ENCODE data around the gene RCN2. TPM values are rescaled to one million over a fixed set of nuclear protein-coding genes. Genes with fewer than 3 reads are reported as not detected.

RCN2 gene
- total and polyA plus RNA-seq, 2 donors (not counting 3 experiments of a cell fraction or from before 2014, with no cell fraction given) = 45.2 to 71.9 TPM

DNA sequence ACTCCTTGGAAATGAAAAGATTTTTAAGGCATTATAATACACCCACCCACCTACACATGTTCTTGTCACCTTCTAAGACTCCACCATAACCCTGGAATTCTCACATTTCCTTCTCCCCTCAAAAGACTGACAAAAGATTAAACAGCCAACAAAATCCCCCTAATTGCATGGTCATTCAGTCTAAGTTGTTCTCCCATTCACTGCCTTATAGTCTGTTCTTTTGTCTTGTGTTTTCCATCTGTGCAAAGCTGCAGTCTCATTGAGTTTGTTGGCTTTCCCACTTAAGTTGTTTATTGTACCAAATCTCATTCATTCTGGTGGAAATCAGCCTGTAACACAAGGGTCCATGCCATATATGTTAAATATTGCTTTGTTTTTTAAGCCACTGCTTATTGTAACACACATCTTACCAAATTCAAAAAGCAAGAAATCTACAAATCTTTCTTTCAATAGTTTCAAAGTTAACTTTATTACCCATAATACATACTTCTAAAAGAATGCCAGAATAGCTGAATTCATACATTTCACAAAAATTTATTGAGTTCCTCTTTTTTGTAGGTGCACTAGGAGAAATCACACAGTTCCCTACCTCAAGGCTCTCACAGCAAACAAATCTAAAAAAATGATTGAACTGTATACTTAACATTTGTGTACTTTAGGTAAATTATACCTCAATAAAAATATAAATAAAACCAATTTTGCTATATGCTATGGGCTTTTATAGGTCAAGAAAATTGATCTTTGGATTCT, 2.4 kb upstream of the RCN2 start:
- dilution Hi-C loops (cut with MboI; ENCODE audit: extremely low pct_ligation_motif_present, low sequenced_read_pairs) = no loop called here
- Histone ChIP-seq H3K9me1 (replicated peaks; ENCODE audit: control insufficient read depth, extremely low read depth, insufficient read depth, low read length) (no peaks in the 10 kb centered on the region), H3K9ac (replicated peaks; ENCODE audit: extremely low read depth, insufficient read depth, low read length) (no peak overlapping the region), H3K4me2 (ENCODE audit: insufficient read depth, low read length) (no peak overlapping the region), H3K9me3 (replicated peaks; ENCODE audit: control insufficient read depth, insufficient read depth, low read length) (no peaks in the 10 kb centered on the region), H3K4me3 (replicated peaks in 1 of 3; ENCODE audit: insufficient read depth in 1 of 3, low read depth in 1 of 3, low read length in 3 of 3) (no peak overlapping the region), H3K79me2 (ENCODE audit: control insufficient read depth, insufficient read depth, low read length) (peaks cover 5% of the 10 kb centered on the region), H3K27me3 (ENCODE audit: control insufficient read depth in 2 of 2, insufficient read depth in 2 of 2, low read length in 2 of 2) (peaks cover 0 to 4% of the 10 kb centered on the region in 2 experiments), H3K36me3 (ENCODE audit: control insufficient read depth in 2 of 2, extremely low read depth in 1 of 2, insufficient read depth in 2 of 2, low read length in 2 of 2) (no peaks in the 10 kb centered on the region), H3K4me1 (ENCODE audit: control insufficient read depth, extremely low read depth, insufficient read depth, low read length) (peaks cover 10% of the 10 kb centered on the region), H2AFZ (ENCODE audit: low read depth, low read length) (no peak overlapping the region), H3K27ac (ENCODE audit: insufficient read depth, low read depth, low read length) (no peak overlapping the region), H4K20me1 (replicated peaks; ENCODE audit: control insufficient read depth, extremely low read depth, insufficient read depth, low read length) (no peaks in the 10 kb centered on the region)
- TF ChIP-seq, protein P1, sequence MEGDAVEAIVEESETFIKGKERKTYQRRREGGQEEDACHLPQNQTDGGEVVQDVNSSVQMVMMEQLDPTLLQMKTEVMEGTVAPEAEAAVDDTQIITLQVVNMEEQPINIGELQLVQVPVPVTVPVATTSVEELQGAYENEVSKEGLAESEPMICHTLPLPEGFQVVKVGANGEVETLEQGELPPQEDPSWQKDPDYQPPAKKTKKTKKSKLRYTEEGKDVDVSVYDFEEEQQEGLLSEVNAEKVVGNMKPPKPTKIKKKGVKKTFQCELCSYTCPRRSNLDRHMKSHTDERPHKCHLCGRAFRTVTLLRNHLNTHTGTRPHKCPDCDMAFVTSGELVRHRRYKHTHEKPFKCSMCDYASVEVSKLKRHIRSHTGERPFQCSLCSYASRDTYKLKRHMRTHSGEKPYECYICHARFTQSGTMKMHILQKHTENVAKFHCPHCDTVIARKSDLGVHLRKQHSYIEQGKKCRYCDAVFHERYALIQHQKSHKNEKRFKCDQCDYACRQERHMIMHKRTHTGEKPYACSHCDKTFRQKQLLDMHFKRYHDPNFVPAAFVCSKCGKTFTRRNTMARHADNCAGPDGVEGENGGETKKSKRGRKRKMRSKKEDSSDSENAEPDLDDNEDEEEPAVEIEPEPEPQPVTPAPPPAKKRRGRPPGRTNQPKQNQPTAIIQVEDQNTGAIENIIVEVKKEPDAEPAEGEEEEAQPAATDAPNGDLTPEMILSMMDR (IDR thresholded peaks at IDR 0.05; ENCODE audit: extremely low read depth in 1 of 2, insufficient read depth in 1 of 2, low read depth in 1 of 2, low read length in 2 of 2) = no peak
- TF ChIP-seq POLR2AphosphoS5 (IDR thresholded peaks at IDR 0.05; ENCODE audit: insufficient read depth, low read depth, low read length) (no peak), MYC (IDR thresholded peaks at IDR 0.05; ENCODE audit: low read depth, low read length) (no peak), POLR2A (IDR thresholded peaks at IDR 0.05; ENCODE audit: low read depth, low read length) (no peak), GATA2 (IDR thresholded peaks at IDR 0.05; ENCODE audit: insufficient read depth, insufficient read length, low read depth, low read length) (no peak), JUN (IDR thresholded peaks at IDR 0.05; ENCODE audit: borderline replicate concordance, insufficient read depth, insufficient read length, low read depth) (no peak), FOS (IDR thresholded peaks at IDR 0.05; ENCODE audit: borderline replicate concordance, insufficient read depth, low read length) (no peak), EZH2 (IDR thresholded peaks at IDR 0.05; ENCODE audit: borderline replicate concordance, low read depth, low read length, severe bottlenecking) (no peak)
- TF ChIP-seq, protein P2, sequence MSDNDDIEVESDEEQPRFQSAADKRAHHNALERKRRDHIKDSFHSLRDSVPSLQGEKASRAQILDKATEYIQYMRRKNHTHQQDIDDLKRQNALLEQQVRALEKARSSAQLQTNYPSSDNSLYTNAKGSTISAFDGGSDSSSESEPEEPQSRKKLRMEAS (IDR thresholded peaks at IDR 0.05; ENCODE audit: insufficient read depth, insufficient read length) = no peak
- FAIRE-seq = no peak
- no TSS peak for BruUV-seq (replicated peaks)
- ChIA-PET POLR2A (no interaction called here), CTCF (no interaction called here)
- no peak for DNase-seq (ENCODE audit: low read depth, low spot score)
- intact Hi-C loops (cut with micrococcal nuclease) = no loop called here
